GM12864 (cell line): Measurements from ENCODE around the gene SPATS2L.

ENCODE experiments used
- DNase-seq: peaks from one replicate; pipeline ENCODE4 v3.0.0-alpha.2; 2011; ENCODE audit warnings: low read depth
- H3K4me3 ChIP-seq: 2 replicates; pipeline ENCODE4 v1.5.1; 2011; ENCODE audit warnings: mild to moderate bottlenecking, low read depth, low read length, control low read depth
- TF ChIP-seq, protein P1 (sequence below): IDR thresholded peaks from 2 replicates; pipeline ENCODE4 v1.5.1; 2011; ENCODE audit warnings: low read depth, mild to moderate bottlenecking, moderate library complexity, low read length, control low read depth, inconsistent platforms; ENCODE audit errors: missing control alignments

Gene SPATS2L

DNA sequence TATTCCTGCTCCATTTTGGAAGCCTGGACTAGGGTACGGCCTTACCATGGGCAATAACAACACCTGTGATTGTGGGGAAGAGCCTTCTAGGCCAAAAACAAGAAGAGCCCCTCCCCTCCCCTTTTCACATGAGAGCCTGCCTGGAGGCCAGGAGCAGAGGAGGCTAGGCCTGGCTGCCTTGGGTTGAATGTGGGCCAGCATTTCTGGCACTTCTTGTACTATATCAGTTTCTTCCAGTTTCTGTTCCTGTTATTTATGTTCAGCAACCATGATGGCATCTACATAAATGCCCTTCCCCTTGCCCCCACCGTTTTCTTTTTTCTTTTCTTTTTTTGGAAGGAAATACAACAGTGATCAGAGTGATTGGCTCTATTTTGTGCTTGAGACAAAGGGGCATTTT is 145.0 kb downstream of the SPATS2L start:
- no peak overlapping the region for H3K4me3 ChIP-seq
- DNase-seq: no peak
- TF ChIP-seq, protein P1, sequence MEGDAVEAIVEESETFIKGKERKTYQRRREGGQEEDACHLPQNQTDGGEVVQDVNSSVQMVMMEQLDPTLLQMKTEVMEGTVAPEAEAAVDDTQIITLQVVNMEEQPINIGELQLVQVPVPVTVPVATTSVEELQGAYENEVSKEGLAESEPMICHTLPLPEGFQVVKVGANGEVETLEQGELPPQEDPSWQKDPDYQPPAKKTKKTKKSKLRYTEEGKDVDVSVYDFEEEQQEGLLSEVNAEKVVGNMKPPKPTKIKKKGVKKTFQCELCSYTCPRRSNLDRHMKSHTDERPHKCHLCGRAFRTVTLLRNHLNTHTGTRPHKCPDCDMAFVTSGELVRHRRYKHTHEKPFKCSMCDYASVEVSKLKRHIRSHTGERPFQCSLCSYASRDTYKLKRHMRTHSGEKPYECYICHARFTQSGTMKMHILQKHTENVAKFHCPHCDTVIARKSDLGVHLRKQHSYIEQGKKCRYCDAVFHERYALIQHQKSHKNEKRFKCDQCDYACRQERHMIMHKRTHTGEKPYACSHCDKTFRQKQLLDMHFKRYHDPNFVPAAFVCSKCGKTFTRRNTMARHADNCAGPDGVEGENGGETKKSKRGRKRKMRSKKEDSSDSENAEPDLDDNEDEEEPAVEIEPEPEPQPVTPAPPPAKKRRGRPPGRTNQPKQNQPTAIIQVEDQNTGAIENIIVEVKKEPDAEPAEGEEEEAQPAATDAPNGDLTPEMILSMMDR: no peak

DNA sequence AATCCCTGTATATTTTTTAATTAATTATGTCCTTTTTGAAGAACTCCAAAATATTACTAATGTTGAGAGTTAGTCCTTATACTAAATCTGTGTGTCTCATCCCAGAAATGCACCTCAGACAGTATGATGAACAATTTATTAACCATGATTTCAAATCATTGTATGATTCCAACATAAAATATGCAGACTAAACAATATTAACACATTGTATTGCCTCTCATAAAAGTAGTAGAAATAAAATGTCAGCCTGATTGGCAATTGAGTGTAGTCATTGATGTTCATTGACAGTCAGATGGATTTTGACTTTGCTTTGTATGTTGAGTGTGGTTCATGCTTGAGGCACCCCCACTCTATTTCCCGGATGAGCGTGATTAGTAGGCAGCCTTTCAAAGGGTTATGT is 145.9 kb downstream of the SPATS2L start:
- DNase-seq: no peak
- TF ChIP-seq, protein P1: no peak
- H3K4me3 ChIP-seq: no peak overlapping the region

DNA sequence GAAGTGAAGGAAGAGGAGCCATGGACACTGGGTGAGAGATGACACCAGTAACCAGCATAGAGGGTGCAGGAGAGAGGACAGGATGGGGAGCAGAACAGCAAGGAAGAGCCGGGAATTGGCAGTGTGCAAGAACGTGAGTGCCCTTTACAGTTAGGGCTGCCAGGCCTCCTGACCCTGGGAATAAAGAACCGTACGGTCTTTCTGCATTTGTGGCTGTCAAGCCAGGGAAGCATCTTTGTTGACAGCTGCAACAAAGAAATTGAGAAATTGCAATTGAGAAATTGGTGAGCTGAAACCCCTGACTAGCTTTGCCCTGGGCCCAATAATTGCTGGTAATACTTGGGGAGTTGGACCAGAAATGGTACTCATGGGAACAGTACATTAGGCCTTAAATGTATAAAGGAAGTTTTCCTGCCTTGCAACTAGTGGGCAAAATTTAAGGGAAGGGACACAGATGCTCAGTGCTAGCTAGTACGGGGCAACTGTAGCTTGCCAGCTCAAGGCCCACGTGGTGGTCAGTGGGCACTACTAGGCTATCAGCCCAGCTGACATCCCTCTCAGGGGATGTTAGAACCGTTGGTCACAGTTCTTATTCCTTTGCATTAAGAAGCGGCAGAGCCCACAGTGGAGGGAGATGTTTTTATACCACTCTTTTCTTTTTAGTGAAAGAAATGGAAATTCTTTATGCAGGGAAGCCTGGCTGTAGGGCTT is 146.8 kb downstream of the SPATS2L start:
- H3K4me3 ChIP-seq: no peak overlapping the region
- TF ChIP-seq, protein P1: no peak
- DNase-seq: no peak

DNA sequence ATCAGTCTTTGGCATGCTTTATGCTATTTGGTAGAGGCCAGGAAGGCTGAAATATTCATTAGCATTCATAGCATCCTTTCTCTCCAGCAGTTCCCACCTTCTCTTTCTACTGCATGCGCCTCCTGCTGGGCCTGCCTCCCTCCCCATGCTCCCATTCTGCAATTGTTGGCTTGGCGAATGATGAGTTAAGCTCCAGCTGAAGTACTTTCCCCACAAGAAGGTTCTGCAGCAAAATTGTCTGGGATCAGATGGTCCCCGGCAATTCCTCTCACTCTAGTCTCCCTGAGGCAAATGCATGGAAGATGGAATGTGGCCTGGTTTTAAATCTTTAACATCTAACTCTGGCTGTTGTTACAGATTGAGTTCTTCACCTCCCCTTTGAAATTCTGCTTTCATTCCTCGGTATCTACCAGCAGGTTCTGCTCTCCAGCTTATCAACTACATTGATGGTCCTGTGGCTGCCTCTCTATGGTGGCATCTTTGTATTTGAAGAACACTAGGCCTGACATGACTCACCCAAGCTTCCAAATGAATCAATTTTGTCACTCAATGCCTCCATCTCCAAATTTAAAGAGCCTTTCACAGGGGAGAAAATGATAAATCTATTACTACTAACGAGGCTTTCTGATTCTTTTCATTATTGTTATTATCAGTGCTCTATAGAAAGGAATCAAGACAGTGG is 147.5 kb downstream of the SPATS2L start:
- DNase-seq: no peak
- TF ChIP-seq, protein P1: no peak
- no peak overlapping the region for H3K4me3 ChIP-seq

DNA sequence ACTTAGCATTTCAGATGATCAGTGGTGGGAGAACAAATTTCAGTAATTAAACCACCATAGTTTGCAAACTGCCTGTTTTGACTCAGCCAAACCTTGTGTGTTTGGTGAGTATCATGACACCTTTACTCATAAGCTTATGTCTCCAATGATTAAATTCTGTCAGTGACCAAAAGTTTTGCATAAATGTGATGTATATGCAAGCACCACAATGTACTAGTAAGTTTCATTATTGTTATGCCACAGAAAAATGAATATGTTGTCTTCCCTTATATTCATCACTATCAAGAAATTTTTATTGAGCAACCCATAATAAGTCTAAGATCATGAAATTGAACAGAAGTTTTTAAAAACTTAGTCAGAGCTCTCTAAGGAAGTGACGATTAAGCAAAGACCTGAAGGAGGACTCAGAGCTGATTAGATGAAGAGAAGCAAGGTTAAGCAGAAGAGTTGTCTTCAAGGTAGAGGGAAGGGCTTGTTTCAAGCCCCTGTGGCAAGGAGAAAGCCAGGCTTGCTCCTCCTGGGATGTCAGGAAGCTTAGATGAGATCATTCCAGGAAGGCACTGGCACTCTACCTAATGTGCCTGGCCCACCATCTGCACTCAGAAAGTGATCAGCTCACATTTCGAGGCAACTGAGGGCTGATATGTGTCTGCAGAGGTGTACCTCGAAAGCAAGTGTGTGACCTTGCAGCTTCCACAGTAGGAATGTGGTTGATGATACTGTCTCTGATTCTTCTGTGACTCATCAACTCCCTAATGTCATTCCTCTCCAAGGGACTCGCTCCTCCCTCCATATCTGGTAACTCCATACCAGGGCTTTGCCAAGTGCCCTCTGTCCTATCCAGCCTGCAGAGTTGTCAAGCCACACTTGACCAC is 148.7 kb downstream of the SPATS2L start:
- DNase-seq: no peak
- TF ChIP-seq, protein P1: no peak

DNA sequence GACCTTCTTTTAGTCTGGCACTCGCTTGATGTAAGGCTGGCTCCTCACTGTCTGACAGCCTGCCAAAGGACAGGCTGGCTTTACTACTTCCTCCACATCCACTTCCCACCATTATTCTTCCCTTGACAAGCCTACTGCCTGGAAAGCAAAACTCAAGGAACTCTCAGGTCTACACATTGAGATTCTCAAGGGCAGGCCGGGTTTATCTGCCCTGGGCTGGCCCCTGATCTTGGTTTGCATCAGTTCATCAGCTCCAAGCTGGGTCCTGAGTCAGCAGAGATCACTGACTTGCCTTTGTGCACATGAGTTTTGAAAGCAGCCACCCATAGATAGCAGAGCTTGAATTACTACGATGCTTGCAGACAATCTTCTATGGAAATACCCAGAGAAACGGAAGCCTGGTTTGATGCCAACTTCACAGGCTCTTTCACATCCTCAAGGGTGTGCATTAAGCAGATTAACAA is 149.5 kb downstream of the SPATS2L start:
- TF ChIP-seq, protein P1: no peak
- H3K4me3 ChIP-seq: no peak overlapping the region
- no peak for DNase-seq

More for the DNA sequence above, 148.7 kb downstream of the SPATS2L start:
- H3K4me3 ChIP-seq: no peak overlapping the region
